Measurements from ENCODE around the gene DPEP3. TPM values are rescaled to one million over a fixed set of nuclear protein-coding genes. Genes with fewer than 3 reads are reported as not detected.

DPEP3 gene
- total and polyA plus RNA-seq, 12 donors = 0.01 to 0.34 TPM; not detected in 10

DNA sequence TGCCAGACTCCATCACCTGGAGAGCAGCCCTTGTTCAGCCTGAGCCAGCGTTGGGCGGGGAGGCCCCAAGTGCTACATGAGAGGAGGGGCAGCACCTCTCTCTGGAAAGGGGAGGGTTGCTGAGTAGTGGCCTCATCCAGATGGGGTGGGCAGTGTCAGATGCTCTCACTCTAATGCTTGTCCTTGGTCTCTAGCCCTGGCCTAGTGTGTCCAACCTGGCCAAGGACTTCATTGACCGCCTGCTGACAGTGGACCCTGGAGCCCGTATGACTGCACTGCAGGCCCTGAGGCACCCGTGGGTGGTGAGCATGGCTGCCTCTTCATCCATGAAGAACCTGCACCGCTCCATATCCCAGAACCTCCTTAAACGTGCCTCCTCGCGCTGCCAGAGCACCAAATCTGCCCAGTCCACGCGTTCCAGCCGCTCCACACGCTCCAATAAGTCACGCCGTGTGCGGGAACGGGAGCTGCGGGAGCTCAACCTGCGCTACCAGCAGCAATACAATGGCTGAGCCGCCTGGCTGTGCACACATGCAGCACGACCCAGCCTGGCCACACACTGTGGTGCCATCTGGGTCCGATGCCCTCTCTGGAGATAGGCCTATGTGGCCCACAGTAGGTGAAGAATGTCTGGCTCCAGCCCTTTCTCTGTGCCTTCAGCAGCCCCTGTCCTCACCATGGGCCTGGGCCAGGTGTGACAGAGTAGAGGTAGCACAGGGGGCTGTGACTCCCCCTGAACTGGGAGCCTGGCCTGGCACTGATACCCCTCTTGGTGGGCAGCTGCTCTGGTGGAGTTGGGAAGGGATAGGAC is 53.0 kb downstream of the DPEP3 start:
- no peak overlapping the region for H3K4me3 ChIP-seq
- ATAC-seq (no peak), DNase-seq (no peak)
- peaks cover 0 to 70% (median 10%) of the 10 kb centered on the region in 9 donors for H3K36me3 ChIP-seq
- TF ChIP-seq, protein P1, sequence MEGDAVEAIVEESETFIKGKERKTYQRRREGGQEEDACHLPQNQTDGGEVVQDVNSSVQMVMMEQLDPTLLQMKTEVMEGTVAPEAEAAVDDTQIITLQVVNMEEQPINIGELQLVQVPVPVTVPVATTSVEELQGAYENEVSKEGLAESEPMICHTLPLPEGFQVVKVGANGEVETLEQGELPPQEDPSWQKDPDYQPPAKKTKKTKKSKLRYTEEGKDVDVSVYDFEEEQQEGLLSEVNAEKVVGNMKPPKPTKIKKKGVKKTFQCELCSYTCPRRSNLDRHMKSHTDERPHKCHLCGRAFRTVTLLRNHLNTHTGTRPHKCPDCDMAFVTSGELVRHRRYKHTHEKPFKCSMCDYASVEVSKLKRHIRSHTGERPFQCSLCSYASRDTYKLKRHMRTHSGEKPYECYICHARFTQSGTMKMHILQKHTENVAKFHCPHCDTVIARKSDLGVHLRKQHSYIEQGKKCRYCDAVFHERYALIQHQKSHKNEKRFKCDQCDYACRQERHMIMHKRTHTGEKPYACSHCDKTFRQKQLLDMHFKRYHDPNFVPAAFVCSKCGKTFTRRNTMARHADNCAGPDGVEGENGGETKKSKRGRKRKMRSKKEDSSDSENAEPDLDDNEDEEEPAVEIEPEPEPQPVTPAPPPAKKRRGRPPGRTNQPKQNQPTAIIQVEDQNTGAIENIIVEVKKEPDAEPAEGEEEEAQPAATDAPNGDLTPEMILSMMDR (IDR thresholded peaks at IDR 0.05) = no peak
- intact Hi-C loops (cut with DNase I) = loop anchor here in 8 of 10 donors (5.0 to 10.0 kb wide), 7 partner anchors 40 to 255 kb away; partner anchors contain the start of gene NRN1L (in 6 of the 8)
- H3K4me1 ChIP-seq = peaks cover 0 to 54% (median 33%) of the 10 kb centered on the region in 9 donors
- WGBS, 2 donors = 94% methylated on average over 22 of the region's 22 CpGs
- H3K27me3 ChIP-seq = no peaks in the 10 kb centered on the region
- peak overlapping the region in 2 of 10 donors; percentile 45 to 58 for H3K27ac ChIP-seq
- no peaks in the 10 kb centered on the region for H3K9me3 ChIP-seq

DNA sequence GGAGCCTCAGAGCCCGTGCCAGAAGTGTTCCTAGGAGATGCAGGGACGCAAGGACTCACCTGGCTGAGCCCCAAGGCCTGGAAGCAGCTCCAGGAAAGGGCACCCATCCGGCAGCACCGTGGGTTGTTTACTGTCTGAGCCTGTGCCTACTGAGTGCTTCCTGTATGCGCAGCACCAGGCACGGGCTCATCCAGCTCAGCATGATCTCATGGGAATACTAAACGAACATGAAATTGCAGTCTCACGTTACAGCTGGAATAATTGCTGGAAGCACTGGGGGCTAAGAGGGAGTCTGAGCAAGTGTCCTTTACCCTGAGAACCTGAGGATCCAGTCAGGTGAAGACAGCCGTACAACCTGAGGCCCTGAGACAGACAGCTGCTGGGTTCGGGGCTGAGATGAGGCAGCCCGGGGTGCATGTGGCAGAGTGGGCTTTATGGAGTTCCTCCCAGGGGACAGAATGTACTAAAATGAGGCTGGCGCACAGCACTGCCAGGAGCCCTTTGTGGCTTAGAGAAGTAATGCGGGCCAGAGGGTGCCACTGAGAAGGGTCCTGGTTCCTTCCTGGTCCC is 54.0 kb downstream of the DPEP3 start:
- TF ChIP-seq, protein P1 (IDR thresholded peaks at IDR 0.05) = no peak
- intact Hi-C loops (cut with DNase I) = loop anchor here in 8 of 10 donors (5.0 to 10.0 kb wide), 7 partner anchors 39 to 254 kb away; partner anchors contain the start of gene NRN1L (in 6 of the 8)
- H3K27ac ChIP-seq = peak overlapping the region in 7 of 10 donors; percentile 15 to 58 (median 41)
- no peaks in the 10 kb centered on the region for H3K27me3 ChIP-seq
- ATAC-seq (peak in 1 of 8 donors; percentile 8), DNase-seq (no peak)
- WGBS, 2 donors = 46 to 58% methylated on average over 13 of the region's 13 CpGs
- H3K4me3 ChIP-seq = no peak overlapping the region
- no peaks in the 10 kb centered on the region for H3K9me3 ChIP-seq
- H3K36me3 ChIP-seq = peaks cover 0 to 65% (median 10%) of the 10 kb centered on the region in 9 donors
- peaks cover 3 to 64% (median 44%) of the 10 kb centered on the region in 9 donors for H3K4me1 ChIP-seq

Other genes with a start within 250 kb of the DPEP3 start
- 10 to 100 TPM; 11.1 to 21.6 (median 15.6) TPM for gene RANBP10, start 173.9 kb downstream of the DPEP3 start, total RNA-seq
- gene RANBP10, start 173.9 kb downstream of the DPEP3 start, polyA plus RNA-seq = 1 to 10 TPM; 6.4 to 8.9 TPM
- gene TSNAXIP1, start 173.6 kb downstream of the DPEP3 start, total RNA-seq = 1 to 10 TPM in 1 of 10 donors, under 1 TPM in 9; 0.15 to 1.1 (median 0.48) TPM
- 1 to 10 TPM in 1 of 2 donors, under 1 TPM in 1; 0.74 to 1.2 TPM for gene TSNAXIP1, start 173.6 kb downstream of the DPEP3 start, polyA plus RNA-seq
- 10 to 100 TPM; 20.6 to 41.3 (median 26.9) TPM for gene THAP11, start 138.2 kb downstream of the DPEP3 start, total RNA-seq
- gene THAP11, start 138.2 kb downstream of the DPEP3 start, polyA plus RNA-seq = 10 to 100 TPM in 1 of 2 donors, 1 to 10 TPM in 1; 6.0 to 23.5 TPM
- 100 to 1,000 TPM in 1 of 10 donors, 10 to 100 TPM in 9; 73.9 to 105 (median 80.5) TPM for gene NUTF2, start 133.6 kb downstream of the DPEP3 start, total RNA-seq
- 100 to 1,000 TPM; 186 to 214 TPM for gene NUTF2, start 133.6 kb downstream of the DPEP3 start, polyA plus RNA-seq
- 10 to 100 TPM; 16.1 to 27.1 (median 19.1) TPM for gene CENPT, start 132.8 kb downstream of the DPEP3 start, total RNA-seq
- 10 to 100 TPM; 31.1 to 63.3 TPM for gene CENPT, start 132.8 kb downstream of the DPEP3 start, polyA plus RNA-seq
- 10 to 100 TPM; 25.8 to 41.6 (median 31.3) TPM for gene EDC4, start 107.4 kb downstream of the DPEP3 start, total RNA-seq
- gene EDC4, start 107.4 kb downstream of the DPEP3 start, polyA plus RNA-seq = 10 to 100 TPM; 30.2 to 46.8 TPM
- 1 to 10 TPM in 6 of 10 donors, not detected in 4; 1.1 to 2.7 (median 1.5) TPM for gene NRN1L, start 95.6 kb downstream of the DPEP3 start, total RNA-seq
- gene NRN1L, start 95.6 kb downstream of the DPEP3 start, polyA plus RNA-seq = 1 to 10 TPM; 1.8 to 4.0 TPM
- gene PSKH1, start 87.2 kb downstream of the DPEP3 start, total RNA-seq = 10 to 100 TPM; 16.0 to 24.5 (median 20.5) TPM
- 10 to 100 TPM; 15.7 to 22.9 TPM for gene PSKH1, start 87.2 kb downstream of the DPEP3 start, polyA plus RNA-seq
- 1 to 10 TPM in 2 of 10 donors, under 1 TPM in 8; 0.39 to 1.6 (median 0.84) TPM for gene CTRL, start 48.6 kb downstream of the DPEP3 start, total RNA-seq
- 1 to 10 TPM in 1 of 2 donors, under 1 TPM in 1; 0.74 to 2.0 TPM for gene CTRL, start 48.6 kb downstream of the DPEP3 start, polyA plus RNA-seq
- 100 to 1,000 TPM in 1 of 10 donors, 10 to 100 TPM in 9; 48.9 to 164 (median 62.8) TPM for gene PSMB10, start 43.6 kb downstream of the DPEP3 start, total RNA-seq
- gene PSMB10, start 43.6 kb downstream of the DPEP3 start, polyA plus RNA-seq = 100 to 1,000 TPM in 1 of 2 donors, 10 to 100 TPM in 1; 87.4 to 170 TPM
- 10 to 100 TPM; 14.4 to 24.6 (median 20.6) TPM for gene LCAT, start 36.4 kb downstream of the DPEP3 start, total RNA-seq
- gene LCAT, start 36.4 kb downstream of the DPEP3 start, polyA plus RNA-seq = 10 to 100 TPM; 18.1 to 96.5 TPM
- gene SLC12A4, start 11.9 kb downstream of the DPEP3 start, total RNA-seq = 100 to 1,000 TPM in 1 of 10 donors, 10 to 100 TPM in 9; 70.9 to 107 (median 86.6) TPM
- 100 to 1,000 TPM in 1 of 2 donors, 10 to 100 TPM in 1; 70.1 to 116 TPM for gene SLC12A4, start 11.9 kb downstream of the DPEP3 start, polyA plus RNA-seq
- gene DPEP2, start 19.0 kb upstream of the DPEP3 start, total RNA-seq = 1 to 10 TPM in 9 of 10 donors, not detected in 1; 1.2 to 6.2 (median 1.7) TPM
- 1 to 10 TPM; 1.0 to 1.5 TPM for gene DPEP2, start 19.0 kb upstream of the DPEP3 start, polyA plus RNA-seq
- gene DPEP2NB, start 35.4 kb upstream of the DPEP3 start, total RNA-seq = not detected
- gene DPEP2NB, start 35.4 kb upstream of the DPEP3 start, polyA plus RNA-seq = not detected
- 10 to 100 TPM in 4 of 10 donors, 1 to 10 TPM in 6; 8.4 to 13.1 (median 9.7) TPM for gene DDX28, start 42.7 kb upstream of the DPEP3 start, total RNA-seq
- 1 to 10 TPM; 5.3 to 9.6 TPM for gene DDX28, start 42.7 kb upstream of the DPEP3 start, polyA plus RNA-seq
- 10 to 100 TPM in 2 of 10 donors, 1 to 10 TPM in 8; 4.8 to 13.1 (median 7.2) TPM for gene DUS2, start 42.8 kb upstream of the DPEP3 start, total RNA-seq
- 1 to 10 TPM; 4.2 to 9.6 TPM for gene DUS2, start 42.8 kb upstream of the DPEP3 start, polyA plus RNA-seq
- 10 to 100 TPM; 19.8 to 32.9 (median 25.1) TPM for gene NFATC3, start 104.9 kb upstream of the DPEP3 start, total RNA-seq
- 1 to 10 TPM; 6.3 to 9.2 TPM for gene NFATC3, start 104.9 kb upstream of the DPEP3 start, polyA plus RNA-seq